ENCODE data around the gene FBXO10.

The FBXO10 gene

DNA sequence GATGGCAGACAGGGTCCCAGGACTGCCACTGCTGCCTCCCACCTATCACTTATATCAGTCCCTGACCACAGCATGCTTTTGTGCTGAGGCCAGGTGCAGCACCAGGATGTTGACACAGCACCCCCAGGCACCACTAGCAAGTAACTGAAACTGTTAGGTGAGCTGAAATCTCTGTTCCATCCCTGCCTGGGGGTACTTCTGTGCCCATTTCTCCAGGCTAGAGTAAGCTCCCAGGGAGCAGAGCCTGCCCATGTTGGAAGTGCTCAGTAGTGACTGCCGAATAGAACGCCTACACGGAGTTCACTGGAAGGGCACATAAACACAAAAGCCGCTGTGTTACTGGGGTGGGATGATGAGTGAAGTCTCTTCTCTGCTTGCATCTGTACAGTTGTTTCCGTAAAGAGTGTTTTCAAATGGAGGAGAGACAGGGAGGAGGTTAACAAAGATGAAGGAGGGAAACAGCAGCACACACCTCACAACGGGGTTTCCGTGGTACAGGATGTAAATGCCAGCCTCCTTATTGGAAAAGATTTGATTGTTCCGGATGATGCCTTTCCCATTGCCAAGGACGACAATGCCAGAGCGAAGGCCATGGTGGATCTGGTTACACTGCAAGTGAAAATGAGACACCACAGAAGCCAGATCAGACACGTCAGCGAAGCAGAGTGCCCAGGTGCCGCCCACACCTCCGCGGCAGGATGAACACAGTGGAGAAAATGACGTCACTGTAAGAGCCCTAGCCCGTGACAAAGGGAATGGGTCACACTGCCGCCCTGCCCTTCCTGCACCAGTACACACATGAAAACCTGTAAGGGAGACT, 47.3 kb downstream of the FBXO10 start:
- Histone ChIP-seq H3K27me3 (replicated peaks; ENCODE audit: control insufficient read depth, insufficient read depth, low read length) (no peaks in the 10 kb centered on the region), H3K36me3 (ENCODE audit: control insufficient read depth, insufficient read depth, low read length) (peaks cover 12% of the 10 kb centered on the region), H3K4me3 (replicated peaks; ENCODE audit: low read depth, low read length) (peak overlapping the region; percentile 49)
- peak; percentile 61 for DNase-seq (ENCODE audit: extremely low read depth, insufficient read length)
- TF ChIP-seq, protein P1, sequence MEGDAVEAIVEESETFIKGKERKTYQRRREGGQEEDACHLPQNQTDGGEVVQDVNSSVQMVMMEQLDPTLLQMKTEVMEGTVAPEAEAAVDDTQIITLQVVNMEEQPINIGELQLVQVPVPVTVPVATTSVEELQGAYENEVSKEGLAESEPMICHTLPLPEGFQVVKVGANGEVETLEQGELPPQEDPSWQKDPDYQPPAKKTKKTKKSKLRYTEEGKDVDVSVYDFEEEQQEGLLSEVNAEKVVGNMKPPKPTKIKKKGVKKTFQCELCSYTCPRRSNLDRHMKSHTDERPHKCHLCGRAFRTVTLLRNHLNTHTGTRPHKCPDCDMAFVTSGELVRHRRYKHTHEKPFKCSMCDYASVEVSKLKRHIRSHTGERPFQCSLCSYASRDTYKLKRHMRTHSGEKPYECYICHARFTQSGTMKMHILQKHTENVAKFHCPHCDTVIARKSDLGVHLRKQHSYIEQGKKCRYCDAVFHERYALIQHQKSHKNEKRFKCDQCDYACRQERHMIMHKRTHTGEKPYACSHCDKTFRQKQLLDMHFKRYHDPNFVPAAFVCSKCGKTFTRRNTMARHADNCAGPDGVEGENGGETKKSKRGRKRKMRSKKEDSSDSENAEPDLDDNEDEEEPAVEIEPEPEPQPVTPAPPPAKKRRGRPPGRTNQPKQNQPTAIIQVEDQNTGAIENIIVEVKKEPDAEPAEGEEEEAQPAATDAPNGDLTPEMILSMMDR (IDR thresholded peaks at IDR 0.05; ENCODE audit: insufficient read depth, low read length, poor library complexity, severe bottlenecking): peak; percentile 13

DNA sequence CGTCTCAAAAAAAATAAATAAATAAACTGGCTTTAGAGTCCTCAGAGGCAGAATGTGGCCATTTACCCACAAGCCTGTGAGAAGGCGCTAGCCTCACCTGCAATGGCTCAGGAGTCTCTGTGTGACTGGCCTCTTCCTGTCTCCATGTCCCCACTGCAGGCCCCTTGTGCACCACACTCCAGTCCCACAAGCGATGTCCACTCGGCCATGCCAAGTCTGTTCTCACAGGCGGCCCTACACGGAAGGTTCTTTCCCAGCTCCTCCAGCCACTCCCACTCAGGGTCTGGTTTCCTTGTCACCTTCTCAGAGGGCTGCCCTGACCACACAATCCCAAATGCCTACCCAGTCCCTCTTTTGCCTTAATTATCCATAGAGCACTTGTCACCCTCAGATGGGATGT, 52.3 kb downstream of the FBXO10 start:
- no peak for DNase-seq (ENCODE audit: extremely low read depth, insufficient read length)
- H3K27me3 ChIP-seq (replicated peaks; ENCODE audit: control insufficient read depth, insufficient read depth, low read length): no peaks in the 10 kb centered on the region
- no peak overlapping the region for H3K4me3 ChIP-seq (replicated peaks; ENCODE audit: low read depth, low read length)
- TF ChIP-seq, protein P1 (IDR thresholded peaks at IDR 0.05; ENCODE audit: insufficient read depth, low read length, poor library complexity, severe bottlenecking): no peak
- peaks cover 23% of the 10 kb centered on the region for H3K36me3 ChIP-seq (ENCODE audit: control insufficient read depth, insufficient read depth, low read length)

DNA sequence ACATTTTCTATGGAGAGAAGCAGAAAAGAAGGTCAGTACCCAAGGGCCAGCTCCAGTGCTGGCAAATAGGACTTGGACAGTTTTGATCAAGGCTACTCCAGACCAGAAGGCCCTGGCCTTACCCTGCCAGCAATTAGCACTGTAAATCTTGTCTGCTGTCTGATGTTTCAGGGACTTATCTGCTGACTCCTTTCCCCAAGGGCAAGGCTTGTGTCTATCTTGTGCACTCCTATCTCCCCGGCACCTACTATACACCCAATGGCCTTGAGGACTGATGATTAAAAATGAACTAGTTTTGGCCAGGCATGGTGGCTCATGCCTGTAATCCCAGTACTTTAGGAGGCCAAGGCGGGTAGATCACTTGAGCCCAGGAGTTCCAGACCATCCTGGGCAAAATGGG, 53.2 kb downstream of the FBXO10 start:
- Histone ChIP-seq H3K27me3 (replicated peaks; ENCODE audit: control insufficient read depth, insufficient read depth, low read length) (no peaks in the 10 kb centered on the region), H3K4me3 (replicated peaks; ENCODE audit: low read depth, low read length) (no peak overlapping the region), H3K36me3 (ENCODE audit: control insufficient read depth, insufficient read depth, low read length) (peaks cover 28% of the 10 kb centered on the region)
- no peak for DNase-seq (ENCODE audit: extremely low read depth, insufficient read length)
- TF ChIP-seq, protein P1 (IDR thresholded peaks at IDR 0.05; ENCODE audit: insufficient read depth, low read length, poor library complexity, severe bottlenecking): no peak

DNA sequence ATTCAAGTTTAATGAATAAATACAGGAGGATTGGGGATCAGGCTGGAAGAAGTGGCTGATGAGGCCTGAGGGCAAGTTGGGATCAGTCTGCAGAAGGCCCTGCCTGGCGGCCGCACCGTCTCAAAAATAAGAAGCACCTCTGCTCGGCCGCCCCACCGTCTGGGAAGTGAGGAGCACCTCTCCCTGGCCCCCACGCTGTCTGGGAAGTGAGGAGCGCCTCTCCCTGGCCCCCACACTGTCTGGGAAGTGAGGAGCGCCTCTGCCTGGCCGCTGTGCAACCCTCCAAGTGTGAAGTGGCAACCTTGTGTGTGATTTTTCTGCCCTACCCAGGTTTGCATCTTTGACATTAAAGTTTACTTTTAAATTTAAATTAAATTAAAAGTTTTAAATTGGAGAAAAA, 55.1 kb downstream of the FBXO10 start:
- Histone ChIP-seq H3K4me3 (replicated peaks; ENCODE audit: low read depth, low read length) (no peak overlapping the region), H3K36me3 (ENCODE audit: control insufficient read depth, insufficient read depth, low read length) (peaks cover 32% of the 10 kb centered on the region), H3K27me3 (replicated peaks; ENCODE audit: control insufficient read depth, insufficient read depth, low read length) (no peaks in the 10 kb centered on the region)
- DNase-seq (ENCODE audit: extremely low read depth, insufficient read length): no peak
- TF ChIP-seq, protein P1 (IDR thresholded peaks at IDR 0.05; ENCODE audit: insufficient read depth, low read length, poor library complexity, severe bottlenecking): no peak

DNA sequence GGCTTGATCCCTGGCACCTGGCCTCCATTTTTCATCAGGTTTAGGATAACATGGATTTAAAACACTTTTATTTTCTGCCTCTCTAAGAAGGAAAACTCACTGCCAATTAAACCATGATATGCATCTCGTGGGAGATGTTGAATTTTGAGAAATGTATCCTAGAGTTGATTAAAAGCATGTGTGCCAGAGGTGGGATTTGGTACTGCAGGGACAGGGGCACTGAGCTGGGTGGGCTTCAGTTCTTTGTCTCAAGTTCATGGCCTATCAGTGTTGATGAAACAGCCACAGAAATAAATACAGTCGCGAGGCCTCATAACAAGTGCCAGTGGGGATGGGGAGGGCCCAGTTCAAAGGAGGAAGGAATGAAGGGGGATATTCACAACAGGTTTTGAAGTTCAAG, 55.5 kb downstream of the FBXO10 start:
- Histone ChIP-seq H3K36me3 (ENCODE audit: control insufficient read depth, insufficient read depth, low read length) (peaks cover 35% of the 10 kb centered on the region), H3K27me3 (replicated peaks; ENCODE audit: control insufficient read depth, insufficient read depth, low read length) (no peaks in the 10 kb centered on the region), H3K4me3 (replicated peaks; ENCODE audit: low read depth, low read length) (no peak overlapping the region)
- TF ChIP-seq, protein P1 (IDR thresholded peaks at IDR 0.05; ENCODE audit: insufficient read depth, low read length, poor library complexity, severe bottlenecking): no peak
- no peak for DNase-seq (ENCODE audit: extremely low read depth, insufficient read length)
